Caco-2 (cell line): Measurements from ENCODE around the gene GRID2IP. TPM values are rescaled to one million over a fixed set of nuclear protein-coding genes. Genes with fewer than 3 reads are reported as not detected.

ENCODE experiments used
- BruUV-seq: library from RNA; stranded (reverse); fragments of 400-500 nt; replicated peaks from 2 replicates; lab custom pipeline; 2021; lab: Mats Ljungman, UMichigan
- CTCF ChIA-PET: fragments of 300-600 bp; sonication (Branson Sonifier 250); formaldehyde crosslinking; loops from one replicate; lab custom pipeline; 2022; ENCODE audit warnings: antibody characterized with exemption; lab: Charles Lee
- POLR2A ChIA-PET: fragments of 300-600 bp; sonication (Branson Sonifier 250); formaldehyde crosslinking; loops from one replicate; lab custom pipeline; 2022; ENCODE audit warnings: antibody characterized with exemption; lab: Charles Lee
- DNase-seq, 2 experiments: peaks; one replicate each; pipeline versions ENCODE4 v3.0.0 to v3.0.0-alpha.2; 2020 to 2022
- H3K27me3 ChIP-seq: replicated peaks from 2 replicates; pipeline ENCODE4 v1.6.0; 2011; ENCODE audit warnings: low read length; ENCODE audit not compliant: control insufficient read depth, insufficient read depth
- H3K36me3 ChIP-seq: 2 replicates; pipeline ENCODE4 v1.5.1; 2011; ENCODE audit warnings: low read length; ENCODE audit not compliant: control insufficient read depth, insufficient read depth
- H3K4me1 ChIP-seq: fragments of 250-450 bp; sonication (Bioruptor Pico); 2 replicates; pipeline ENCODE4 v1.5.1; 2020; ENCODE audit warnings: mild to moderate bottlenecking
- H3K4me3 ChIP-seq: 2 replicates; pipeline ENCODE4 v1.5.1; 2011; ENCODE audit warnings: low read depth, mild to moderate bottlenecking, control low read depth, low read length
- H3K9me3 ChIP-seq: fragments of 250-450 bp; sonication (Bioruptor Pico); 2 replicates; pipeline ENCODE4 v1.5.1; 2020; ENCODE audit warnings: mild to moderate bottlenecking, moderate library complexity
- H3K27ac Mint-ChIP-seq: one replicate; pipeline ENCODE4 v1.8.0; 2022; ENCODE audit warnings: mixed read lengths; ENCODE audit not compliant: unreplicated experiment
- H3K27me3 Mint-ChIP-seq: one replicate; pipeline ENCODE4 v1.8.0; 2022; ENCODE audit warnings: mixed read lengths; ENCODE audit not compliant: insufficient read depth, unreplicated experiment
- H3K36me3 Mint-ChIP-seq: one replicate; pipeline ENCODE4 v1.8.0; 2022; ENCODE audit warnings: mild to moderate bottlenecking, mixed read lengths; ENCODE audit not compliant: insufficient read depth, unreplicated experiment
- H3K4me1 Mint-ChIP-seq: one replicate; pipeline ENCODE4 v1.8.0; 2022; ENCODE audit warnings: low read depth, mixed read lengths; ENCODE audit not compliant: unreplicated experiment
- H3K4me3 Mint-ChIP-seq: one replicate; pipeline ENCODE4 v1.8.0; 2022; ENCODE audit warnings: mild to moderate bottlenecking, moderate library complexity, mixed read lengths; ENCODE audit not compliant: unreplicated experiment
- H3K9me3 Mint-ChIP-seq: one replicate; pipeline ENCODE4 v1.8.0; 2022; ENCODE audit warnings: mixed read lengths; ENCODE audit not compliant: unreplicated experiment
- intact Hi-C: fragments of 100-400 bp; cut with micrococcal nuclease; formaldehyde crosslinking; loops from one replicate; pipeline ENCODE4 v1.10.0; 2022; ENCODE audit not compliant: unreplicated experiment
- total RNA-seq: library from RNA; stranded (reverse); gene quantifications from 2 replicates; pipeline ENCODE4 v1.2.3, GENCODE V29; 2022
- TF ChIP-seq, protein P1 (sequence below), 2 experiments: fragments of 200-600 bp in 1 of 2; IDR thresholded peaks; 1 replicate in 1 of 2; 2 replicates in 1 of 2; pipeline versions ENCODE4 v1.5.1 to v1.8.0; 2011 to 2022; ENCODE audit warnings: antibody characterized with exemption in 1 of 2, control low read depth in 1 of 2, inconsistent platforms in 1 of 2, low read depth in 1 of 2, low read length in 1 of 2, mild to moderate bottlenecking in 1 of 2, moderate library complexity in 1 of 2; ENCODE audit not compliant: insufficient read depth in 1 of 2, severe bottlenecking in 1 of 2, unreplicated experiment in 1 of 2

The GRID2IP gene
- total RNA-seq, 1 experiment from 2014 or later = 0.95 TPM

- peaks cover 1% of the 10 kb centered on the region for H3K27me3 ChIP-seq
Observed at GRCh38 chr7:6529643-6530042, 21.6 kb downstream of the GRID2IP start.

DNA sequence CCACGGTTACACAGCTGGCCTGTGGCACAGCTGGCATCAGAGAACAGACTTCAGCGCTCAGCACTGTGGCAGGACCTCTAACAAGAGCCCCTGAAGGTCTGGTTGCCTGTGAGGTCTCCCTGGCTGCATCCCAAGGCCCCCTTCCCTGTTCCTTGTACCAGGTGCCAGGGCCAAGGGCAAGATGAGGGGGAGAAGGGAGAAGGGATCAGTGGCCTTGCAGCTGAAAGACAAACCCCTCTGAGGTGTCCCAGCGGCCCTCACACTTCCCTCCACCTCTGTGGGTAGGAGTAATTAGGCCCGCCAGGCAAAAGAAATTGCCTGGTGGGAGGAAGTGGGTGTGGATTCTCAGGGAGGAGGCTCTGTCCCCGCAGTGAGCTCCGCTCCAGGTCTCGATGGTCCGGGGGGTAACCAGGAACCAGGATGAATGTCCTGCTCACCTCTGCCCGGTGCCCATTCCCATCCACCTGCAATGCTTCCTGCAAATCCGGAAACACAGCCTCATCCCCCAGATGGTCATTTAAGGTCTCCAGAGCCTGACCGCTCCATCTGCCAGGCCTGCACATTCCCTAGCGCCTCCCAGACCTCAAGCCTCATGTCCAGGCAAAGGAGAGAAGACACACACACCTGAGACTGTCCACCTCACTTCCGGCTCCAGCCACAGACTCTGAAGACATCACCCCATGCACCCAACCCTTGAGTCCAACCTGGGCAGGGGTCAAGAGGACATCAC is 22.7 kb downstream of the GRID2IP start:
- no TSS peak for BruUV-seq
- Histone ChIP-seq H3K36me3 (no peaks in the 10 kb centered on the region), H3K9me3 (no peaks in the 10 kb centered on the region), H3K4me3 (no peak overlapping the region), H3K4me1 (no peaks in the 10 kb centered on the region), H3K27me3 (no peaks in the 10 kb centered on the region; the same call in 1 of the 2 replicates)
- ChIA-PET CTCF (no interaction called here), POLR2A (interaction anchor here (0.6 kb wide), 1 partner anchor 85 kb away, joined by 10 read pairs; no protein-coding TSS in a partner anchor)
- H3K4me1 Mint-ChIP-seq = no peaks in the 10 kb centered on the region
- DNase-seq = no peak
- H3K27ac Mint-ChIP-seq = no peak overlapping the region
- no peak overlapping the region for H3K4me3 Mint-ChIP-seq
- TF ChIP-seq, protein P1, sequence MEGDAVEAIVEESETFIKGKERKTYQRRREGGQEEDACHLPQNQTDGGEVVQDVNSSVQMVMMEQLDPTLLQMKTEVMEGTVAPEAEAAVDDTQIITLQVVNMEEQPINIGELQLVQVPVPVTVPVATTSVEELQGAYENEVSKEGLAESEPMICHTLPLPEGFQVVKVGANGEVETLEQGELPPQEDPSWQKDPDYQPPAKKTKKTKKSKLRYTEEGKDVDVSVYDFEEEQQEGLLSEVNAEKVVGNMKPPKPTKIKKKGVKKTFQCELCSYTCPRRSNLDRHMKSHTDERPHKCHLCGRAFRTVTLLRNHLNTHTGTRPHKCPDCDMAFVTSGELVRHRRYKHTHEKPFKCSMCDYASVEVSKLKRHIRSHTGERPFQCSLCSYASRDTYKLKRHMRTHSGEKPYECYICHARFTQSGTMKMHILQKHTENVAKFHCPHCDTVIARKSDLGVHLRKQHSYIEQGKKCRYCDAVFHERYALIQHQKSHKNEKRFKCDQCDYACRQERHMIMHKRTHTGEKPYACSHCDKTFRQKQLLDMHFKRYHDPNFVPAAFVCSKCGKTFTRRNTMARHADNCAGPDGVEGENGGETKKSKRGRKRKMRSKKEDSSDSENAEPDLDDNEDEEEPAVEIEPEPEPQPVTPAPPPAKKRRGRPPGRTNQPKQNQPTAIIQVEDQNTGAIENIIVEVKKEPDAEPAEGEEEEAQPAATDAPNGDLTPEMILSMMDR (IDR thresholded peaks at IDR 0.05; ENCODE audit: insufficient read depth in 1 of 2, low read depth in 1 of 2, low read length in 1 of 2, severe bottlenecking in 1 of 2, unreplicated experiment in 1 of 2) = no peak
- H3K9me3 Mint-ChIP-seq = no peaks in the 10 kb centered on the region
- peaks cover 23% of the 10 kb centered on the region for H3K27me3 Mint-ChIP-seq
- intact Hi-C loops = no loop called here
- no peaks in the 10 kb centered on the region for H3K36me3 Mint-ChIP-seq

More at GRCh38 chr7:6529643-6530042, 21.6 kb downstream of the GRID2IP start:
- ChIA-PET POLR2A (no interaction called here), CTCF (interaction anchor here (0.6 kb wide), 1 partner anchor 103 kb away, joined by 4 read pairs; no protein-coding TSS in a partner anchor)
- Mint-ChIP-seq H3K27ac (no peak overlapping the region), H3K4me1 (no peaks in the 10 kb centered on the region), H3K9me3 (no peaks in the 10 kb centered on the region), H3K4me3 (no peak overlapping the region), H3K27me3 (peaks cover 21% of the 10 kb centered on the region), H3K36me3 (no peaks in the 10 kb centered on the region)
- DNase-seq = no peak
- Histone ChIP-seq H3K9me3 (no peaks in the 10 kb centered on the region), H3K4me1 (no peaks in the 10 kb centered on the region), H3K36me3 (no peaks in the 10 kb centered on the region), H3K4me3 (no peak overlapping the region)
- TF ChIP-seq, protein P1 (IDR thresholded peaks at IDR 0.05; ENCODE audit: insufficient read depth in 1 of 2, low read depth in 1 of 2, low read length in 1 of 2, severe bottlenecking in 1 of 2, unreplicated experiment in 1 of 2) = no peak
- BruUV-seq = no TSS peak
- intact Hi-C loops = no loop called here

- Histone ChIP-seq H3K9me3 (no peaks in the 10 kb centered on the region), H3K27me3 (no peaks in the 10 kb centered on the region; the same call in 1 of the 2 replicates), H3K4me3 (peak overlapping the region; percentile 22; the same call in 1 of the 2 replicates), H3K4me1 (no peaks in the 10 kb centered on the region), H3K36me3 (no peaks in the 10 kb centered on the region)
- H3K9me3 Mint-ChIP-seq = no peaks in the 10 kb centered on the region
- TF ChIP-seq, protein P1 (IDR thresholded peaks at IDR 0.05; ENCODE audit: insufficient read depth in 1 of 2, low read depth in 1 of 2, low read length in 1 of 2, severe bottlenecking in 1 of 2, unreplicated experiment in 1 of 2) = no peak
- BruUV-seq = no TSS peak
- intact Hi-C loops = no loop called here
- no peaks in the 10 kb centered on the region for H3K36me3 Mint-ChIP-seq
- CTCF ChIA-PET = no interaction called here
- peak overlapping the region; percentile 64 for H3K4me3 Mint-ChIP-seq
- peaks cover 20% of the 10 kb centered on the region for H3K27me3 Mint-ChIP-seq
- H3K27ac Mint-ChIP-seq = no peak overlapping the region
- POLR2A ChIA-PET = no interaction called here
- H3K4me1 Mint-ChIP-seq = no peaks in the 10 kb centered on the region
- no peak for DNase-seq
Observed at GRCh38 chr7:6526997-6527378, 24.3 kb downstream of the GRID2IP start.
